Measurements from ENCODE around the gene TNFRSF4. TPM values are rescaled to one million over a fixed set of nuclear protein-coding genes. Genes with fewer than 3 reads are reported as not detected.

TNFRSF4 gene
- not detected for total RNA-seq

DNA sequence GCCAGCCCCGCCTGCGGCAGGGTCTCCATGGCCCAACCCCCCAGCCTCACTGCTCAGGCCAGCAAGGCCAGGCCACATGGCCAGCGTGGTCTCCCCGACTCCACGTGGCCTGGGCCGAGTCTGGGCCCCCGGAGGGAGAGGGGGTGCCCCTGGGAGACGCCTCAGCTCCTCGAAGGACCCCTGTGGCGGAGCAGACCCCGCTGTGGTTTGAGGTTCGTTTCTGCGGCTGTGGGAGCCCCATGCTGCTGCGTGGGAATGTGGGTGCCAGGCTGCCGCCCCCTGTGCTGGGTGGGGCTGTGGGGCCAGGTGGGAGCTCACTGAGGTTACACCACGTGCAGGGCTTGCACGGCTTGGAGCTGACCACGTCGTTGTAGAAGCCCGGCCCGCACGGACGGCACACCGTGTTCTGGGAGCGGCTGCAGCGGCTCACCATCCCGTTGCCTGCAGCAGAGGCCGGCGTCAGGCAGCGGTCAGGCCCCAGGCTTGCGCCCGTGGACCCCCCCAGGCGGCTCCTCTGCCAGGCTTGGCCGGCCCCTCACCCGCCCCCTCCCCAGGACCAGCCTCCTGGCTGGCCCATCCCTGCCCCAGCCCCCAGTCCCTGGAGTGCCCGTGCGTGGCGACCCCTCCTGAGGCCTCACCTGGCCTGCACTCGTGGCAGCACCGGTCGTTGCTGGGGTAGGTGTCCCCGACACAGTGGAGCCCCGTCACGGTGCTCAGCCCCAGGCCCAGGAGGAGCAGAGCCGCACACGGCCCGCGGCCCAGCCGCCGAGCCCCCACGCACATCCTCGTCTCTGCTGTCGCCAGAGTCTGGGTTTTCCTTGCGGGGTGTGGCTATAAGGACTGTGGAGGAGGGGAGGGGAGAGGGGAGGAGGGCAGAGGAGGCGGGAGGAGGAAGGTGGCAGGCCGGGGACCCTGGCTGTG is at the start of gene TNFRSF4:
Gene TNFRSF4, minus strand, starts transcription at position 809 of the 921 bp plus-strand sequence. Its CDS starts 26 bp downstream, at position 783.

DNA sequence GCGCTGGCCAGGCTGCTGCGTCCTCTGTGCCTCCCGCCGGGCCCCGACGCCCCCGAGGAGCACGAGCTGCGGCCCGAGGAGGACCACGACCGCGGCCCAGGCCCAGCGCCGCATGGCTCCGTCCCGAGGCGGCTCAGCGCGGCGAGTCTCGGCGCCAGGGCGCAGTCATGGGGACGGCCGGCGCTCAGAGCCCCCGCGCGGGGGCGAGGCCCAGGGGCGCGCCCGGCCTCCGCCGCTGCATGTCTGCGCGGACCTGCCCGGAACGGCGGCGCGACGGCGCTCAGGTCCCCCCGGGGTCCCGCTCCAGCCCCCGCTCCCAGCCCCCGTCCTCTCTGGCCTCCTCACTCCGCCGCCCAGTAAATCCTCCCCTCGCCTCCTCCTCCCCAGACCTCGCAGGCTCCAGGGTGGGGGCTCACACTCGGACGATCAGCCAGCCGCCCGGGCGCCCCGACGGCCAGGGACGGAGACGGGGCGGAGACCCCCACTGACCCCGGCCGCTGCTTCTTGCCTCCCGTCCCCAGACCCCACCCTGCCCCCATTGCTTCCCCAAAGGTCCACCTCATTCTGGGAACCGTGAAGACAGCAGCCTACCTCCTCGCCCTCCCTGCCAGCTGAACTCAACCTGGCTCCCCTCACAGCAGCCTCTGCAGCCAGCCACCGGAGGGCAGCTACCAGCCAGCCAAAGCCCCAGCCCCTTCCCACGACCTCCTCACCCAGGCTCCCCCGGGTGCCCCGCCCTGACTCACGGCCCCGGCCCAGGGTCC is 32.8 kb upstream of the TNFRSF4 start, which contains the start of gene C1QTNF12:
Gene C1QTNF12, minus strand, starts transcription at position 146 of the 764 bp plus-strand sequence. Its CDS starts 32 bp downstream, at position 114.

DNA sequence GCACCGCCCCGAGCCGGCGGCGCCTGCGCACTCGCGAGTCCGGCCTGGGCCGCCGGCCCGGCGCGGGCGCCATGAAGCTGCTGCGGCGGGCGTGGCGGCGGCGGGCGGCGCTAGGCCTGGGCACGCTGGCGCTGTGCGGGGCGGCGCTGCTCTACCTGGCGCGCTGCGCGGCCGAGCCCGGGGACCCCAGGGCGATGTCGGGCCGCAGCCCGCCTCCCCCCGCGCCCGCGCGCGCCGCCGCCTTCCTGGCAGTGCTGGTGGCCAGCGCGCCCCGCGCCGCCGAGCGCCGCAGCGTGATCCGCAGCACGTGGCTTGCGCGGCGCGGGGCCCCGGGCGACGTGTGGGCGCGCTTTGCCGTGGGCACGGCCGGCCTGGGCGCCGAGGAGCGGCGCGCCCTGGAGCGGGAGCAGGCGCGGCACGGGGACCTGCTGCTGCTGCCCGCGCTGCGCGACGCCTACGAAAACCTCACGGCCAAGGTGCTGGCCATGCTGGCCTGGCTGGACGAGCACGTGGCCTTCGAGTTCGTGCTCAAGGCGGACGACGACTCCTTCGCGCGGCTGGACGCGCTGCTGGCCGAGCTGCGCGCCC is 18.3 kb upstream of the TNFRSF4 start, which contains the start of gene B3GALT6:
Gene B3GALT6, plus strand, starts transcription at position 30 of the 588 bp plus-strand sequence. Its CDS starts 42 bp downstream, at position 72.

DNA sequence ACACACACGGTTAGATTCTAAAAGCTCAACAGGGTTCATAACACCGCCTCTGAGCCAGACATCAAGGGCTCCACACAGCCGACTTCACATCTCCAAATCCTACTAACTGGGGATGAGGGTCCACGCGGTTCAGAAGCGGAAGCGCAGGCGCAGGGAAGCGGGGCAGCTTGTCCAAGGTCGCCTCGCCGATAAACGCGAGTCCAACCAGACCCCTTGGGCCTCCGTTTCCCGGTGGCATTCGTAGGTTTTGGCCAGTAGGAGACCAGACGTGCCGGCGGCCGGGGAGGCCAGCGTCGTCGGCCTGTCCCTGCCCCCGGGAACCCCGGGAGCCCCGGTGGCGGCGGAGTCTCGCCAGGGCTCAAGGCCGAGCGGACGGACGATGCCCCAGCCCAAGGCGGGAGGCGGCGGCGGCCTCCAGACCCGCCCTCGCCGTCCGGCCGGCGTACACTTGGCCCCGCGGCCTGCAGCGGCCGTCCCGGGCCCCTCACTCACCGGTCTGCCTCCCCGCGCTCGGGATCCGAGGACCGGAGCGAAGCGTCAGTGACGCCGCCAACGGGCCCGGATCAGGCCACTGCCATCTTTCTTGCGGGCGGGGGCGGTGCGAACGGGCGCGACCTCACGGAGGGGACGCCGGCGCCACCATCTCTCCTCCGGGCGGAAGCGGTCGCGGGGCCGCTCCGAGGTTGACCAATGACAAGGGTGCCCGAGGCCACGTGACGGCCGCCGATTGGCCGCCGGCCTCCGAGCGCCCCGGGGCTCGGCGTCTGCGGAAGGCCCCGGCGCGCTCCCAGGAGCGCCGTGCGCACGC is 17.7 kb upstream of the TNFRSF4 start, which contains the start of gene SDF4:
Gene SDF4, minus strand, starts transcription at position 602 of the 808 bp plus-strand sequence. CDS start 3,229 bp downstream, outside the sequence.

DNA sequence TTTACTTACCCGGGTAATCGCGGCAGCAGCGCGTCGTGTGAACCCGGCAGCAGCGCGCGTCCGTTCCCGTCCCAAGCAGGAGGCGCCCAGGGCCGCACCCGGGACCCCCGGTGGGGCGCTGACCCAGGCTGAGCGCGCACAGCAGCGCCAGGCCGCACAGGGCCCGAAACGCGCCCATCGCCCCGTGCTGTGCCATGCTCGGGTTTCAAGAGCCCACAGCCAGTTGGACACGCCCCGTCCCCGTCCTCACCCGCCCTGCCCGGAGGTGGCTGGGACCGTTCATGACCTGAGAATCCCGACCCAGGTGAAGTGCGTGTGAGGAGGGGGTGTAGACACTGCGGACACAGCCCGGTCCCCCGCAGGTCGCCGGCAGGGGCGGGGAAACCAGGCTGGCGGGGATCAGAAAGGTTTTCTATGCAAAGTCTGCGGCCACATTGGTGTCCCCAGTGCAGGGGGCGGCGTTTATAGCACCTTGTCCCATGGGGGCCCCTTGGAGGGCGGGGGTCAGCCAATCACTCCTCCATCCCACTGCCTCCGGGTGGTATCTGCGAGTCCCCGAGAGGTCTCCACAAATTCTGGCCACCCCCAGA is 7.5 kb downstream of the TNFRSF4 start, which contains the start of gene TNFRSF18:
Gene TNFRSF18, minus strand, starts transcription at position 217 of the 590 bp plus-strand sequence. Its CDS starts 21 bp downstream, at position 196.

DNA sequence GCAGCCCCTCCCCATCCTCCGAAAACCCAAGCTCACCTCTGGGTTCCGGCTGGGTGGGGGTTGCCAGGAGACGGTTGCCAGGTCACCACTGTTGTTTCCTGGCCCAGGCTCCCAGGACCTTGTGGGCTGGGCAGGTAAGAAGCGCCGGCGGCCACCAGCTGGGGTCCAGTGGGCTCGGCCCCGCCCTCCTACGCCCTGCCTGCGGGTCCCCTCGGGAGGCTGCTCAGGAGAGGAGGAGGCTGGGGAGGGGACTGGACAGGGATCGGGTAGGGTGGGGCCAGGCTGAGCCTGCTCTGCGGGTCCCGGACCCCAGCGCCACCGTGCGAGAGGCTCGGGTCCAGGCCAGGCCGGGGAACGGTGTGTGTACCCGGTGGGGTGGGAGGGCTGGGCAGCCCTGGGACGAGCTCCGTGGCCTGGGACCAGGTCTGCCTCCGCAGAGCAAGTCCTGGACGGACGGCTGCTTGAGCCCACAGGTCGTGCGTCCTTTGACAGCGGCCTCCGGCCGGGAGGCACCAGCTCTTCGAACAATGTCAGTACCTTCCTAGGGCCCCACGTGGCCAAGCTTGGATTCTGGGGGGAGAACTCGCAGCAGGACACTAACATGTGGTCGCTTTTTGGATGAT is 40.0 kb downstream of the TNFRSF4 start, which contains the start of gene TTLL10:
Gene TTLL10, plus strand, starts transcription at position 88 of the 623 bp plus-strand sequence. CDS start 5,336 bp downstream, outside the sequence.

Small RNAs within 50 kb of the gene (small RNA-seq; reads per million reads assigned to genes)
- gene MIR200A (1.7 to 2.1 reads per million in 2 donors), gene MIR200B (1.7 to 2.6 reads per million in 2 donors), gene MIR429 (0.23 to 0.77 reads per million in 2 donors)

Other genes with a start within 250 kb of the TNFRSF4 start
- under 1 TPM in 1 of 2 donors, not detected in 1; 0.67 TPM for gene PLEKHN1, start 247.7 kb downstream of the TNFRSF4 start, total RNA-seq
- not detected for gene PERM1, start 232.1 kb downstream of the TNFRSF4 start, total RNA-seq
- 10 to 100 TPM; 32.0 to 57.1 TPM for gene HES4, start 214.1 kb downstream of the TNFRSF4 start, total RNA-seq
- 1,000 to 10,000 TPM; 2,813 to 2,877 TPM for gene ISG15, start 200.7 kb downstream of the TNFRSF4 start, total RNA-seq
- 100 to 1,000 TPM in 1 of 2 donors, 10 to 100 TPM in 1; 80.3 to 113 TPM for gene AGRN, start 194.0 kb downstream of the TNFRSF4 start, total RNA-seq
- gene RNF223, start 139.8 kb downstream of the TNFRSF4 start, total RNA-seq: not detected
- gene C1orf159, start 98.1 kb downstream of the TNFRSF4 start, total RNA-seq: 10 to 100 TPM in 1 of 2 donors, 1 to 10 TPM in 1; 8.6 to 12.0 TPM
- not detected for gene TTLL10, start 40.3 kb downstream of the TNFRSF4 start, total RNA-seq
- under 1 TPM in 1 of 2 donors, not detected in 1; 0.34 TPM for gene TNFRSF18, start 7.6 kb downstream of the TNFRSF4 start, total RNA-seq
- 10 to 100 TPM; 79.5 to 88.9 TPM for gene SDF4, start 17.8 kb upstream of the TNFRSF4 start, total RNA-seq
- 10 to 100 TPM; 19.0 to 26.5 TPM for gene B3GALT6, start 18.1 kb upstream of the TNFRSF4 start, total RNA-seq
- not detected for gene C1QTNF12, start 32.6 kb upstream of the TNFRSF4 start, total RNA-seq
- 10 to 100 TPM; 28.9 to 32.6 TPM for gene UBE2J2, start 59.7 kb upstream of the TNFRSF4 start, total RNA-seq
- under 1 TPM; 0.67 to 0.69 TPM for gene SCNN1D, start 66.3 kb upstream of the TNFRSF4 start, total RNA-seq
- gene ACAP3, start 93.8 kb upstream of the TNFRSF4 start, total RNA-seq: 10 to 100 TPM; 21.3 to 42.0 TPM
- 10 to 100 TPM; 15.8 to 23.6 TPM for gene PUSL1, start 94.4 kb upstream of the TNFRSF4 start, total RNA-seq
- gene INTS11, start 110.5 kb upstream of the TNFRSF4 start, total RNA-seq: 100 to 1,000 TPM in 1 of 2 donors, 10 to 100 TPM in 1; 57.5 to 102 TPM
- 10 to 100 TPM; 20.0 to 23.0 TPM for gene CPTP, start 110.6 kb upstream of the TNFRSF4 start, total RNA-seq
- gene TAS1R3, start 117.1 kb upstream of the TNFRSF4 start, total RNA-seq: under 1 TPM in 1 of 2 donors, not detected in 1; 0.33 TPM
- gene DVL1, start 135.3 kb upstream of the TNFRSF4 start, total RNA-seq: 10 to 100 TPM; 44.4 to 60.6 TPM
- under 1 TPM in 1 of 2 donors, not detected in 1; 0.33 TPM for gene MXRA8, start 144.4 kb upstream of the TNFRSF4 start, total RNA-seq
- 100 to 1,000 TPM; 117 to 140 TPM for gene AURKAIP1, start 161.1 kb upstream of the TNFRSF4 start, total RNA-seq
- 10 to 100 TPM; 63.9 to 72.3 TPM for gene CCNL2, start 185.2 kb upstream of the TNFRSF4 start, total RNA-seq
- gene MRPL20, start 193.1 kb upstream of the TNFRSF4 start, total RNA-seq: 100 to 1,000 TPM in 1 of 2 donors, 10 to 100 TPM in 1; 57.5 to 103 TPM
- gene ANKRD65, start 207.1 kb upstream of the TNFRSF4 start, total RNA-seq: under 1 TPM in 1 of 2 donors, not detected in 1; under 0.01 TPM
- 1 to 10 TPM; 2.4 to 4.3 TPM for gene VWA1, start 221.5 kb upstream of the TNFRSF4 start, total RNA-seq
- not detected for gene ATAD3C, start 235.5 kb upstream of the TNFRSF4 start, total RNA-seq

All from melanocyte of skin (primary cell).